Left ventricle myocardium inferior (tissue), 1 donor: ENCODE data around the gene SORCS2. TPM values are rescaled to one million over a fixed set of nuclear protein-coding genes. Genes with fewer than 3 reads are reported as not detected.
A peak's percentile ranks its signal among the peaks of the same experiment; 100 is the strongest.

Experiments used
- DNase-seq: peaks from one replicate; pipeline ENCODE4 v3.0.0-alpha.2; 2020
- H3K27ac ChIP-seq: fragments of 200-600 bp; replicated peaks from 2 replicates; pipeline ENCODE4 v1.8.0; 2021
- H3K27me3 ChIP-seq: fragments of 200-600 bp; 2 replicates; pipeline ENCODE4 v1.8.0; 2021; ENCODE audit warnings: low read depth
- H3K36me3 ChIP-seq: fragments of 200-600 bp; 2 replicates; pipeline ENCODE4 v1.8.0; 2021
- H3K4me1 ChIP-seq: fragments of 200-600 bp; 2 replicates; pipeline ENCODE4 v1.8.0; 2021
- H3K4me3 ChIP-seq: fragments of 200-600 bp; 2 replicates; pipeline ENCODE4 v1.8.0; 2021; ENCODE audit warnings: mild to moderate bottlenecking, moderate library complexity
- H3K9me3 ChIP-seq: fragments of 200-600 bp; replicated peaks from 2 replicates; pipeline ENCODE4 v1.8.0; 2021
- CTCF ChIP-seq: fragments of 200-600 bp; IDR thresholded peaks from 2 replicates; pipeline ENCODE4 v1.8.0; 2021; ENCODE audit warnings: antibody characterized with exemption, mild to moderate bottlenecking, borderline replicate concordance
- intact Hi-C: fragments of 100-400 bp; cut with micrococcal nuclease; formaldehyde crosslinking; loops from one replicate; pipeline ENCODE4 v1.11.0; 2022
- total RNA-seq: library from RNA; stranded (reverse); fragmentation: NEBNext Ultra II Directional; extraction: Animal tissue kit (Norgen Biotek cat#: 25700); gene quantifications from one replicate; pipeline ENCODE4 v1.2.1, GENCODE V29; 2021
- donor health status: DM: no; HTN: yes; CAD: no; lungs with severe emphysema.

The SORCS2 gene
- total RNA-seq, 1 donor from 2014 or later = 1.2 TPM

DNA sequence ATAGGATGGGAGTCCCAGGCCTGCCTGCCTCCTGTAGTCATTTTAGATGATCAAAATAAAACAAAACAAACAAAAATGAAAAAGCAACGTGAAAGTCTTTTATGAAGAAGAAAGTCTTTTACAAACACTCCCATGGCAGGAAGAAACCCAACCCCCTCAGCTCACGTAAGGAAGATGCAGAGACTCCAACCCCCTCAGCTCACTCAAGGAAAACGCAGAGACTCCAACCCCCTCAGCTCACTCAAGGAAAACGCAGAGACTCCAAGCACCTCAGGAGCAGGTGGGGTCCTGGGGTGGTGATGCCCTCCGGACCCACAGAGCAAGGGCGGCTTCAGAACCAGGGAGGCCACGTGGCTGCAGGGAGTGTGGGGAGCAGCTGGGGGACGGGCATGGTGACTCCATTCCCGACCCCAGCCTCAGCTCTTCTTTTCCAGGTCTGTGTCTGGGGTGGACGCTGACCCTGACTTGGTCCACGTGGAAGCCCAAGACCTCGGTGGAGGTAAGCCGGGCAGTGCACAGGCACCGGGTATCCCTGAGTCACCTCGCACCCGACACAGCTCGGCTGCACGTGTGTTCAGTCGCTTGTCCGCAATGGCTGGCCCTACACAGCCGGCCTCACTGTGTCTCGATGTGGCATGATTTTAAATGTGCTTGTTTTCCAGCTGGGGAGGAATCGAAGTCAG is 468.9 kb downstream of the SORCS2 start:
- intact Hi-C loops = no loop called here
- TF ChIP-seq CTCF = no peak
- H3K9me3 ChIP-seq = no peaks in the 10 kb centered on the region

DNA sequence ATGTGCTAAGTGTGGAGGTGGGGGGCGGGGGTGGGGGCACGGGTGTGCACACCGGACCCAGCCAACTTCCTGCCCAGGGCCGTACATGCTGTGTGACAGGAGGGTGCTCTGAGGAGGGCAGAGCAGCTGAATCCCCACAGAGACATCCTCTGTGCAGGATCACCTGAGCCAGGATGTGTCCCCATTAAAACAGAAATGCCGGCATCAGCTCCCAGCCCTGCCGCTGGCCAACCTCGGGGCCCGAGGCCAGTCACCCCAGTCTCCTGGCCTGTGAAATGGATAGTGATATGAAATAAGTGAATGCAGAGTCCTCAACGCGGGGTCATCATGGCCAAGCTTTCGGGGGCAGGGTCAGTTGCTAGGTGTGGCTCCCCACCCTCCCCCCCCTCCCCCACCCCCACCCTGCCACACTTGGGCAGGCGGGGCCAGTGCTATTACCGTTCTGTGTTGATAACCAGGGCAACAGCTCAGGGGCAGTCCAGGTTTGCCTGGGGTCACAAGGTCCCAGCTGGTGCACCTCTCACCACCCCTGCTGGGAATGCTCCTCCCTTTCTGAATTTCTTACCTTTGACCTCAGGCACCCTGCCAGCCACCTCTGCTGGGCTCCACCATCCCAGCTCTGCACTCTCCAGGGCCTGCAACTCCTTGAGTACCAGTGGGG is 469.6 kb downstream of the SORCS2 start:
- no peaks in the 10 kb centered on the region for H3K4me1 ChIP-seq
- H3K4me3 ChIP-seq = no peak overlapping the region
- DNase-seq = no peak
- no peaks in the 10 kb centered on the region for H3K36me3 ChIP-seq
- TF ChIP-seq CTCF = no peak
- intact Hi-C loops = no loop called here
- peaks cover 21% of the 10 kb centered on the region for H3K27me3 ChIP-seq
- no peak overlapping the region for H3K27ac ChIP-seq
- H3K9me3 ChIP-seq = no peaks in the 10 kb centered on the region

More for the DNA sequence above, 468.9 kb downstream of the SORCS2 start:
- Histone ChIP-seq H3K4me1 (no peaks in the 10 kb centered on the region), H3K27me3 (peaks cover 28% of the 10 kb centered on the region), H3K36me3 (no peaks in the 10 kb centered on the region), H3K4me3 (no peak overlapping the region), H3K27ac (no peak overlapping the region)
- DNase-seq = no peak

- H3K27me3 ChIP-seq = peaks cover 24% of the 10 kb centered on the region
- H3K36me3 ChIP-seq = no peaks in the 10 kb centered on the region
- intact Hi-C loops = no loop called here
- no peak for TF ChIP-seq CTCF
- H3K9me3 ChIP-seq = no peaks in the 10 kb centered on the region
- H3K4me3 ChIP-seq = no peak overlapping the region
- no peaks in the 10 kb centered on the region for H3K4me1 ChIP-seq
- H3K27ac ChIP-seq = no peak overlapping the region
- no peak for DNase-seq
These were observed 470.1 kb downstream of the SORCS2 start for GRCh38 chr4:7662507-7662846.

DNA sequence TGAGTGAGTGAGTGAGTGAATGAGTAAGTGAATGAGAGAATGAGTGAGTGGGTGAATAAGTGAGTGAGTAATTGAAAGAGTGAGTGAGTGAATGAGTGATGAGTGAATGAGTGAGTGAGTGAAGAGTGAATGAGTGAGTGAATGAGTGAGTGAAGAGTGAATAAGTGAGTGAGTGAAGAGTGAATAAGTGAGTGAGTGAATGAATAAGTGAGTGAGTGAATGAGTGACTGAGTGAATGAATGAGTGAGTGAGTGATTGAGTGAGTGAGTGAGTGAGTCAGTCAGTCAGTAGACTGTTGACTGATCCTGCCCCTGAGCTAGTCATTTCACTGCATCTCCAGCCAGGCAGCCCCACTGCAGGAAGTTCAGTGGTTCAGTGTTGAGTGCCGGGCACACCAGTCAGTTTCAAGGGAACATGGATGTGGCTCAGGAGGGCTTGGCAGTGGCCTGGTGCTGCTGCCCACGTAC is 470.8 kb downstream of the SORCS2 start:
- peak; percentile 1 for DNase-seq

GRCh38 chr4:7664106-7664505 is 471.8 kb downstream of the SORCS2 start:
- no peak for TF ChIP-seq CTCF
- DNase-seq = peak; percentile 0
- Histone ChIP-seq H3K27me3 (peaks cover 31% of the 10 kb centered on the region), H3K4me3 (no peak overlapping the region), H3K27ac (no peak overlapping the region), H3K36me3 (no peaks in the 10 kb centered on the region), H3K4me1 (no peaks in the 10 kb centered on the region), H3K9me3 (no peaks in the 10 kb centered on the region)
- intact Hi-C loops = no loop called here

More for the DNA sequence above, 470.8 kb downstream of the SORCS2 start:
- no peak for TF ChIP-seq CTCF
- intact Hi-C loops = no loop called here
- Histone ChIP-seq H3K27ac (no peak overlapping the region), H3K27me3 (peaks cover 30% of the 10 kb centered on the region), H3K36me3 (no peaks in the 10 kb centered on the region), H3K4me1 (no peaks in the 10 kb centered on the region), H3K4me3 (no peak overlapping the region), H3K9me3 (no peaks in the 10 kb centered on the region)
